Stimulated activated CD8-positive, alpha-beta memory T cell treated with anti-CD3 and anti-CD28 coated beads, Interleukin-7, amount 100 ng/mL, for 48 hours (primary cell): ENCODE measurements around the gene ATN1.

Source experiments
- DNase-seq, 2 donors: peaks; one replicate each; pipeline ENCODE4 v3.0.0-alpha.2; 2020; ENCODE audit warnings: low read depth in 1 of 2; ENCODE audit errors: extremely low read depth in 1 of 2

The ATN1 gene

DNA sequence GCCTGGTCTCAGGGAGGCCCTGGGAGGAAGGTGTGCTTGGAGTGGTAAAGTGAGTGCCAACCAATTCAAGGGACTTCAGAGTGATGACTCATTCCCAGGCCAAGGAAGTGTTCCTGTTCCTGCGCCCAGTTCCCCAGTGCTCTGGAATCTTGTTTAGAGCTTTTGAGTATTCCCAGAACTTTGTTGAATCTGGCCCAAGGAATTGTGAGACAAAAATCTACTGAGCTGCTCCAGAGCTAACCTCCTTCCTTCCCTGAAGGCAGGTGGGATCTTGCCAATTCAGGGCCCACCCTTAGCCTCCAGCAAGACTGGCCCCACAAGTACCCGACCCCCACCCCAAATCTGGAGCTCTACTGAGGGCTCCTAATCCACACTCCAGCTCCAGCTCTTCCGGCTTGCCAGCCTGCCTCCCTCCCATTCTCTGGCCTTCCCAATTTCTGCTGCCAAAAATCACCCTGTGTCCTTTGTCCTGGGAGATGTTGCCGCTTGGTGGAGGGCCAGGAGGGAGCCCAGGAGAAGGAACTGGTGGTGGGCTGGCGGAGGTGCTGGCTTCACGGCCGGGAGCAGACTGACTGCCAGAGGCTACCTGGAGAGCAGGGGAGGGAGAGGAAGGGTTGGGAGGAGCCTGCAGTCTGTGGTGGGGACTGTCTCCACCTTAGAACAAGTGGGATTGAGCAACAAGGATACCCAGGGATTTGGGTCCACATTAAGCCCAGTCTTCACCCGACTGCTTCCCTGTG lies 2.0 kb upstream of the ATN1 start:
- no peak for DNase-seq

DNA sequence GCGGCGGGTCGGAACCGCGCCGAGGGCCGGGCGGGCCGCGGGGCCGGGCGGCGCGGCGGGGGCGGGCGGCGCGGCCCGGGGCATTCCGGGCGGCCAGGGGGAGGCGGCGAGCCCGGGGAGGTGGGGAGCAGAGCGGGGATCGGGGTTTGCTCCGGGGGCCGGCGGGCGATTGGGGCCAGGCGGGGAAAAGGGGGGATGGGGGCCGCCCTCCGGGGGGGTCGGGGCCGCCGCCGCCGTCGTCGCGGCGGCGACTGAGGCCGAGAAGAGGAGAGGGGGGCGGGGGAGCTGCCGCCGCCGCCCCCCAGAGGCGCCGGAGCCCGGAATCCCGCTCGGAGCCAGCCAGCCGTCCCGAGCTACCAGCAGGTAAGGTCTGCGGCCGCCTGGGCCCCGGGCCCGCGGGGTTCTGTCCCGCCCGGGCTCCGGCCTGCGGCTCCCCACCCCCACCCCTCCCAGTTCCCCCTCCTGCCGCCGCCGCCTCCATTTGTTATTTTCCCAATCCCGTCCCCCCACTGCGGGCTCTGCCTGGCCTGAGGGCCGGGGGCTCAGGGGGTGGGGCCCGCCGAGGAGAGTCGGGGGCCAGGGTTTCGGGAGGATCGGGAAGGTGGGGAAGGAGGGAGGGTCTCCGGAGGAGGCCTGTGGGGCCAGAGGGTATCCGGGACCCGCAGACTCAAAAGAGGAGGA lies 403 bp downstream of the ATN1 start:
- no peak for DNase-seq

DNA sequence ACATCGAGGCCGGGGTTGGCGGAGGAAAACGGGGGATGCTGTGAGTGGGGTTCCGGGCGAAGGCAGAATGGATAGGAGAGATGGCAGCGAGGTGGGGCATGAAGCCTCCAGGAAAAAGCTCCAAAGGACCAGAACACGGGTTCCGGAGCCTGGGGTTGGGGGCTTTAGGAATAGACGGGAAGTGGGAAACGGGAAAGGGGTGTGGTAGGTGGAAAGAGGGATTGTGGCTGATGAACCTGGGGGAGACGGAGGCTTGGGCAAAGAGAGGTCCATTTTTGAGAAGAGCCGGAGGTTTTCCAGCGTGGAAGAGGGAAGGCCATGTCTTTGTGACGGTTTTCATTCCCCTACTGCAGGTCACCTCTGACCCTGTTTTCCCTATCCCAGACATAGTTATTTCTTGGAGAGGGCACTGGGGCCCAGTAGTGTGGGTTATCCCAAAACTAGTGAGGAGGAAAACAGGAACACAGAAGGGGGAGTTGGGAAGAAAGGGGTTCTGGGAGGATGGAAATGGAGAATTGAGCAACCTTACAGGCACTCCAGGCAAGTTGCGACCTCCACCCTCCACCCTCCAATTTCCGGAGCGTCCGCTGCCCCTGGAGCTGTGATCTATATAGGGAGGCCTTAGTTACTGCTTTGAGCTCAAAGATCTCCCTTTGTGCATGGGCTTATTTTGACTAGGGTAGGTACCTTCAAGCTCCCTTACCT lies 1.1 kb downstream of the ATN1 start:
- no peak for DNase-seq

DNA sequence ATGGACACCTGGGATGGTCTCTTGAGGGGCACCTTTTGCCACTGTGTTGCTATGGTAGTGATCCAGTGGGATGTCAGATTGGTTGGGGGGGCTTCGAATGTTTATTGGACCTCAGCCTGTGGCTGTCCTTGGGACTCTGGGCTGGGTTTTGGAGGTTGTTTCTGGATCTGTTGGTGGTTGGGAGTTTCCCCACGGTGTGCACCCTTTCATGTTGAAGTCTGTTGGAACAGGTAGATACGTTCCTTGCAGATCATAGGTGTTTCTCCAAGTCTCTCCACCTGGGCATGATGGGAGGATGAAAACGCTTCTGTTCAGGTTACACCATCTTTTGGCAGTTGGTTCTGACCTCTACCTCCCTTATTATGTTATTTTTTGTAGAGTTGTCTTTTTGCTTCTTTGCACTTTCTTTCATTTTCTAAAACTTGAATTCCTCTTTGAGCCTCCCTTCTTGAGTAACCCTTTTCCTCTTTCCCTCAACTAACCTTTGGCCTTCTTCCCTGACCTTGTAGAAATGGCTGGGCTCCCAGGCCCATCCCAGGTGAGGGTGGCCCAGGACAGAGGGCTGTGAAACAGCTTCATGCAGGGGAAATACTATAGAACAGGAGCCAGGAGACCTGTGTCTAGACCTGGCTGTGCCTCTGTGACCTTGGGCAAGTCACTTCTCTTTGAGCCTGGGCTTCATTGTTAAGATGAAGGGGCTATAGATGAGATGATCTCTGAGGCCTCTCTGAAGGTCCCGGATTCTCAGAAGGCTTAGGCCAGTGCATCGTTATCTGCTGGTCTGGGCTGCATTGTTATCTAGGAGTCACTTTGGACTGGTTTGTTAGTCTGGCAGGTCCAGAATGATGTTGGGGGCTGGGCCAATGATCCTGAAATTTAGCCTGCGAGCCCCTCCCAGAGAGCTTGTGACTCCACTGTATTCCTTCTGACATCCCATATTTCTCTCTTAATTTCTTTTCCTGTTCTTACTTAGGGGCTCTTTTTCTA lies 2.0 kb downstream of the ATN1 start:
- no peak for DNase-seq

DNA sequence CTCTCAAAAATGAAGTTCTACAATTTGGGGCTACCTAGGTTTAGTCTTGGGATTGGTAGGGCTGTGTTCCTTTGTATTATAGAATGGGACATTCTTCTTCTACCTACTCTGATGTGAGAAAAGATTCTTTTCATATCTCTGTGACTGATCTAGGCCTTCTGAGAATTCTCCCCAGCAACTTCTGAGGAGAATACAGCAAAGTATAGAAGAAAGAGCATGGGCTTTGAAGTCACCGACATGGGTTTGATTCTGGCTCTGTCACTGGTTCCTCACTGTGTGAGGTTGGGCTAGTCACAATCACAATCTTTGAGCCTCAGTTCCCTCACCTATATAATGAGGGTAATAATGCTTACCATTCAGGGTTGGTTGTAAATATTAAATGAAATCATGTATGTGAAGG lies 5.0 kb downstream of the ATN1 start:
- DNase-seq = no peak

DNA sequence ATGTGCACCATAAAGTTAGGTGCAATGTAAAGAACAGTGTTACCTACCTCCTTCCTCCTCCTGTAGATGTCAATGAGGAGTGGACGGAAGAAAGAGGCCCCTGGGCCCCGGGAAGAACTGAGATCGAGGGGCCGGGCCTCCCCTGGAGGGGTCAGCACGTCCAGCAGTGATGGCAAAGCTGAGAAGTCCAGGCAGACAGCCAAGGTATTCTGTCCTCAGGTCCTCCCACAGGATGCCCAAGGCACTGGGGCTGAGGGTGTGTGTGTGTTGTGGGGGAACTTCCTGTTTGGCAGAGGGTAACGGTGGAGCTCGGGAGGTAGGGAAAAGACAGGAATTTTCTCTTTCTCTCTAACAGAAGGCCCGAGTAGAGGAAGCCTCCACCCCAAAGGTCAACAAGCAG lies 6.4 kb downstream of the ATN1 start:
- DNase-seq = no peak

DNA sequence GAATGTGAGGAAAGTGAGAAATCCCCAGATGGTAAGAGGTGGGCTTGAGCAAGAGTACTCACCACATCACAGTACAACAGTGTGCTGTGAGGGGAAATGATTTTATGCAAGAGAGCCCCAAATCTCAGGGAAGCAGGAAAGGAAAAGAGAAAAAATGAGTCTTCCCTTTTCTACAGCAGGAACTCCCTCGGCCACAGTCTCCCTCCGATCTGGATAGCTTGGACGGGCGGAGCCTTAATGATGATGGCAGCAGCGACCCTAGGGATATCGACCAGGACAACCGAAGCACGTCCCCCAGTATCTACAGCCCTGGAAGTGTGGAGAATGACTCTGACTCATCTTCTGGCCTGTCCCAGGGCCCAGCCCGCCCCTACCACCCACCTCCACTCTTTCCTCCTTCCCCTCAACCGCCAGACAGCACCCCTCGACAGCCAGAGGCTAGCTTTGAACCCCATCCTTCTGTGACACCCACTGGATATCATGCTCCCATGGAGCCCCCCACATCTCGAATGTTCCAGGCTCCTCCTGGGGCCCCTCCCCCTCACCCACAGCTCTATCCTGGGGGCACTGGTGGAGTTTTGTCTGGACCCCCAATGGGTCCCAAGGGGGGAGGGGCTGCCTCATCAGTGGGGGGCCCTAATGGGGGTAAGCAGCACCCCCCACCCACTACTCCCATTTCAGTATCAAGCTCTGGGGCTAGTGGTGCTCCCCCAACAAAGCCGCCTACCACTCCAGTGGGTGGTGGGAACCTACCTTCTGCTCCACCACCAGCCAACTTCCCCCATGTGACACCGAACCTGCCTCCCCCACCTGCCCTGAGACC lies 7.8 kb downstream of the ATN1 start:
- DNase-seq = no peak

DNA sequence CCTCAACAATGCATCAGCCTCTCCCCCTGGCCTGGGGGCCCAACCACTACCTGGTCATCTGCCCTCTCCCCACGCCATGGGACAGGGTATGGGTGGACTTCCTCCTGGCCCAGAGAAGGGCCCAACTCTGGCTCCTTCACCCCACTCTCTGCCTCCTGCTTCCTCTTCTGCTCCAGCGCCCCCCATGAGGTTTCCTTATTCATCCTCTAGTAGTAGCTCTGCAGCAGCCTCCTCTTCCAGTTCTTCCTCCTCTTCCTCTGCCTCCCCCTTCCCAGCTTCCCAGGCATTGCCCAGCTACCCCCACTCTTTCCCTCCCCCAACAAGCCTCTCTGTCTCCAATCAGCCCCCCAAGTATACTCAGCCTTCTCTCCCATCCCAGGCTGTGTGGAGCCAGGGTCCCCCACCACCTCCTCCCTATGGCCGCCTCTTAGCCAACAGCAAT lies 8.5 kb downstream of the ATN1 start:
- no peak for DNase-seq

DNA sequence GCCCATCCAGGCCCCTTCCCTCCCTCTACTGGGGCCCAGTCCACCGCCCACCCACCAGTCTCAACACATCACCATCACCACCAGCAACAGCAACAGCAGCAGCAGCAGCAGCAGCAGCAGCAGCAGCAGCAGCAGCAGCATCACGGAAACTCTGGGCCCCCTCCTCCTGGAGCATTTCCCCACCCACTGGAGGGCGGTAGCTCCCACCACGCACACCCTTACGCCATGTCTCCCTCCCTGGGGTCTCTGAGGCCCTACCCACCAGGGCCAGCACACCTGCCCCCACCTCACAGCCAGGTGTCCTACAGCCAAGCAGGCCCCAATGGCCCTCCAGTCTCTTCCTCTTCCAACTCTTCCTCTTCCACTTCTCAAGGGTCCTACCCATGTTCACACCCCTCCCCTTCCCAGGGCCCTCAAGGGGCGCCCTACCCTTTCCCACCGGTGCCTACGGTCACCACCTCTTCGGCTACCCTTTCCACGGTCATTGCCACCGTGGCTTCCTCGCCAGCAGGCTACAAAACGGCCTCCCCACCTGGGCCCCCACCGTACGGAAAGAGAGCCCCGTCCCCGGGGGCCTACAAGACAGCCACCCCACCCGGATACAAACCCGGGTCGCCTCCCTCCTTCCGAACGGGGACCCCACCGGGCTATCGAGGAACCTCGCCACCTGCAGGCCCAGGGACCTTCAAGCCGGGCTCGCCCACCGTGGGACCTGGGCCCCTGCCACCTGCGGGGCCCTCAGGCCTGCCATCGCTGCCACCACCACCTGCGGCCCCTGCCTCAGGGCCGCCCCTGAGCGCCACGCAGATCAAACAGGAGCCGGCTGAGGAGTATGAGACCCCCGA lies 9.1 kb downstream of the ATN1 start:
- DNase-seq = no peak

DNA sequence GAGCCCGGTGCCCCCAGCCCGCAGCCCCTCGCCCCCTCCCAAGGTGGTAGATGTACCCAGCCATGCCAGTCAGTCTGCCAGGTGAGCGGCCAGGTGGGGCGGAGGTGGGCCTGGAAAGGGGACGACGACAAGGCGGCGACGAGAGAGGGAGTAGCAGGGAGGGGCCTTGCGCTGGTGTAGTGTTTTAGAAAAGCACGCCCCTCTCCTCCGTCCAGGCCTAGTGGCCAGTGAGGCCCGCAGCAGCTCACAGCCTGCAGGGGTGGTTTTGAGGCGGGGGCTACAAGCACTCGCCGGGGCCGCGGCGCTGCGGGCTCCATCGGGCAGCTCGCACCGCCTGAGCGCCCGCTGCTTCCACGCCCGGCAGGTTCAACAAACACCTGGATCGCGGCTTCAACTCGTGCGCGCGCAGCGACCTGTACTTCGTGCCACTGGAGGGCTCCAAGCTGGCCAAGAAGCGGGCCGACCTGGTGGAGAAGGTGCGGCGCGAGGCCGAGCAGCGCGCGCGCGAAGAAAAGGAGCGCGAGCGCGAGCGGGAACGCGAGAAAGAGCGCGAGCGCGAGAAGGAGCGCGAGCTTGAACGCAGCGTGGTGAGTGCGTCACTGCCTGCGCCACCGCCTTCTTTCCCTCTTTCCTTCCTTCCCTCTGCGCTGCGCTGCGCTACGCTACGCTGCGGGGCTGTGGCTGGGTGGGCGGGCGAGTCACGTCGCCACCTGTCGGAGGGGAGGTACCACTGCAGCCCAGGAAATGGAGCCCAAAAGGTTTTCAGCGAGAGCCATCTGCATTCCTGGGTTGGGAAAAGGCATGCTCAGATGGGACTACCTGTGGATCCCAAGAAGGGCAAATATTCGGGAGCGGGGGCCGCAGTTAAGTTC lies 10.0 kb downstream of the ATN1 start:
- DNase-seq = peak; percentile 82 to 90

DNA sequence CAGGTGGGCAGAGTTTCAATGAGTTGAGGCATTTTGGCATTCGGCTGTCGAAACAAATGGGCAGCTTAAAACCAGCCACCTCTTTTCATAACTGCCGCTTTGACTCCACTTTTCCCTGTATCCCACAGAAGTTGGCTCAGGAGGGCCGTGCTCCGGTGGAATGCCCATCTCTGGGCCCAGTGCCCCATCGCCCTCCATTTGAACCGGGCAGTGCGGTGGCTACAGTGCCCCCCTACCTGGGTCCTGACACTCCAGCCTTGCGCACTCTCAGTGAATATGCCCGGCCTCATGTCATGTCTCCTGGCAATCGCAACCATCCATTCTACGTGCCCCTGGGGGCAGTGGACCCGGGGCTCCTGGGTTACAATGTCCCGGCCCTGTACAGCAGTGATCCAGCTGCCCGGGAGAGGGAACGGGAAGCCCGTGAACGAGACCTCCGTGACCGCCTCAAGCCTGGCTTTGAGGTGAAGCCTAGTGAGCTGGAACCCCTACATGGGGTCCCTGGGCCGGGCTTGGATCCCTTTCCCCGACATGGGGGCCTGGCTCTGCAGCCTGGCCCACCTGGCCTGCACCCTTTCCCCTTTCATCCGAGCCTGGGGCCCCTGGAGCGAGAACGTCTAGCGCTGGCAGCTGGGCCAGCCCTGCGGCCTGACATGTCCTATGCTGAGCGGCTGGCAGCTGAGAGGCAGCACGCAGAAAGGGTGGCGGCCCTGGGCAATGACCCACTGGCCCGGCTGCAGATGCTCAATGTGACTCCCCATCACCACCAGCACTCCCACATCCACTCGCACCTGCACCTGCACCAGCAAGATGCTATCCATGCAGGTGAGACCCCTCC lies 10.8 kb downstream of the ATN1 start:
- DNase-seq = no peak

DNA sequence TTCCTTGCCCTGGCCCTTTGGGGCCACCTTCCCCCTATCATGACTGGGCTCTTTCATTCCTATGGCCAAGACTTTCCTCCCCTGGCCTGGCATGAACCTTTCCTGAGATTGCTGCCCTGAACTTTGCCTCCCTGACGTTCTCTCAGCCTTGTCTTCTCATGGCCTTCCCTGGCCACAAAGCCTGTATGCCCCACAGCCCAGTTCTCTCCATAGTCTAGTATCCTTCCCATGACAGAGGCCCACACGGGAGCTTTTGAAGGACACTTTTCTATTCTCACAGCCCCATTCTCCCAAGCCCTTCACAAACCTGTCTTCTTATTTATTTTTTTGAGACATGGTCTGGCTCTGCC lies 11.4 kb downstream of the ATN1 start:
- no peak for DNase-seq

DNA sequence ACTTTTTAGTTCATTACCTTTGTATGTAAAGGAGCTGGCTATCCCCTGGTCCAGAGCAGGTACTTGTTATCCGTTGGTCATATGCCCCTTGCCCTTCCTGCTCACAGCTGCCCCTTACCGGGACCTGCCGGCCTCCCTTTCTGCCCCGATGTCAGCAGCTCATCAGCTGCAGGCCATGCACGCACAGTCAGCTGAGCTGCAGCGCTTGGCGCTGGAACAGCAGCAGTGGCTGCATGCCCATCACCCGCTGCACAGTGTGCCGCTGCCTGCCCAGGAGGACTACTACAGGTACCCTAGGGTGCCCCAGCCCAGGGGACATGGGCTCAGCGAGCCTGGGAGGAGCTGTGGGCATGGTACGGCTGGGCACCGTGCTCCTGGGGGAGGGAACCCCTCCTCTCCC lies 13.5 kb downstream of the ATN1 start:
- no peak for DNase-seq

DNA sequence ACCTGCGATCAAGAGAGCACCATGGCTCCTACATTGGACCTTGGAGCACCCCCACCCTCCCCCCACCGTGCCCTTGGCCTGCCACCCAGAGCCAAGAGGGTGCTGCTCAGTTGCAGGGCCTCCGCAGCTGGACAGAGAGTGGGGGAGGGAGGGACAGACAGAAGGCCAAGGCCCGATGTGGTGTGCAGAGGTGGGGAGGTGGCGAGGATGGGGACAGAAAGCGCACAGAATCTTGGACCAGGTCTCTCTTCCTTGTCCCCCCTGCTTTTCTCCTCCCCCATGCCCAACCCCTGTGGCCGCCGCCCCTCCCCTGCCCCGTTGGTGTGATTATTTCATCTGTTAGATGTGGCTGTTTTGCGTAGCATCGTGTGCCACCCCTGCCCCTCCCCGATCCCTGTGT lies 14.0 kb downstream of the ATN1 start:
- DNase-seq = no peak

DNA sequence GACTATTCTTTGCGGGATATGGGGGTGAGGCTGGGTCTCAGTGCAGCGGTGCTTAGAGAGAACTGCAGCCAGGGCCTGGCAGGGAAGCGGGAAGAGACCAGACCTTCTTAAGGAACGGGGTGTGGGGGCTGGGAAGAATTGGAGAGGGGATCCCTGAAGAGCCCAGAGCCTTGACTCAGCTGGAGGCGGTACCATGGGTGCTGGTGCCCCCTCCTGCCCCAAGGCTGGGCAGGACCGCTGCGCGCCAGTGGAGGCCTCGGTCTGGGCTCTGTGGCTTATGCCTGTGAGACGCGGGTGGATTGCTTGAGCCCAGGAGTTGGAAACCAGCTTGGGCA lies 14.5 kb downstream of the ATN1 start:
- no peak for DNase-seq

DNA sequence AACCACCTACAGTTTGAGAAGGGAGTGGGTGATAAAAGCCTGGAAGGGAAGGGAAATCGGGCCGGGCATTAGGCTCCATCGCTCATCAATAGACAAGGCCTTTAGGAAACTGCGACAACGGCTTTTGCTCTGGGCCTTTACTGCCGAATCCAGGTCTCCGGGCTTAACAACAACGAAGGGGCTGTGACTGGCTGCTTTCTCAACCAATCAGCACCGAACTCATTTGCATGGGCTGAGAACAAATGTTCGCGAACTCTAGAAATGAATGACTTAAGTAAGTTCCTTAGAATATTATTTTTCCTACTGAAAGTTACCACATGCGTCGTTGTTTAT lies 15.6 kb downstream of the ATN1 start:
- no peak for DNase-seq

DNA sequence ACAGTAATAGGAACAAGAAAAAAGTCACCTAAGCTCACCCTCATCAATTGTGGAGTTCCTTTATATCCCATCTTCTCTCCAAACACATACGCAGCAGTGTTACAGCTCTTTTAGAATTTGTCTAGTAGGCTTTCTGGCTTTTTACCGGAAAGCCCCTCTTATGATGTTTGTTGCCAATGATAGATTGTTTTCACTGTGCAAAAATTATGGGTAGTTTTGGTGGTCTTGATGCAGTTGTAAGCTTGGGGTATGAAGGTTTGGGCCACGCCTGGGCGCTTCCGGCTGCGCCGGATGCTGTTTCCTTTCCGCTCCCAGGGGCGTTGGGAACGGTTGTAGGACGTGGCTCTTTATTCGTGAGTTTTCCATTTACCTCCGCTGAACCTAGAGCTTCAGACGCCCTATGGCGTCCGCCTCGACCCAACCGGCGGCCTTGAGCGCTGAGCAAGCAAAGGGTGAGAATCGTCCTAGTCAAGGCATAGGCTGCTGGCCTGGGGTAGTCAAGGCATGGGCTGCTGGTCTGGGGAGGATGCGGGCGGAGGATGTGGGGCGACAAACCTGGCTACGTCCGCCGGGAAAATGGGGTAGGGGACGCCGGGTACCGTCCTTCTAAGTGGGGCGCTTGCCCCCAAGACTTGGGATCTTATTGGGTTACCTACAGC lies 16.1 kb downstream of the ATN1 start, which contains the start of the genes C12orf57 and RNU7-1:
C12orf57 (plus strand) TSS at position 301 of the 659 bp plus-strand sequence; CDS start at position 401, 100 bp downstream.
RNU7-1 (plus strand) TSS at position 95 of the 659 bp plus-strand sequence.
- peak; percentile 69 to 74 for DNase-seq
